Measurements from ENCODE around the gene SSBP2.
"Not testable (repeated sequence)": the region's sequence is repeated elsewhere in the genome, so short reads cannot be mapped to it uniquely, and the experiment has no call there.

GRCh38 chr5:81628061-81628460 lies 122.8 kb downstream of the SSBP2 start:
- TF ChIP-seq POLR2AphosphoS5, CTCF (IDR thresholded peaks at IDR 0.05): not testable (repeated sequence)

Measured in prostate gland (tissue), 2 donors.